GM12873 (cell line): ENCODE measurements around the gene ACVR1.

Experiments used
- CTCF ChIP-seq: IDR thresholded peaks from 2 replicates; pipeline ENCODE4 v1.5.1; 2012; ENCODE audit warnings: low read depth, mild to moderate bottlenecking, moderate library complexity, low read length, control low read depth; ENCODE audit not compliant: insufficient read depth; ENCODE audit errors: missing control alignments

Gene ACVR1

GRCh38 chr2:157769856-157770255 is 106.3 kb downstream of the ACVR1 start:
- no peak for TF ChIP-seq CTCF

- TF ChIP-seq CTCF = no peak
These were observed 111.7 kb downstream of the ACVR1 start for GRCh38 chr2:157764386-157764785.

- no peak for TF ChIP-seq CTCF
These were observed 114.6 kb downstream of the ACVR1 start for GRCh38 chr2:157761520-157761919.

- TF ChIP-seq CTCF = no peak
These were observed 115.2 kb downstream of the ACVR1 start for GRCh38 chr2:157760949-157761348.

DNA sequence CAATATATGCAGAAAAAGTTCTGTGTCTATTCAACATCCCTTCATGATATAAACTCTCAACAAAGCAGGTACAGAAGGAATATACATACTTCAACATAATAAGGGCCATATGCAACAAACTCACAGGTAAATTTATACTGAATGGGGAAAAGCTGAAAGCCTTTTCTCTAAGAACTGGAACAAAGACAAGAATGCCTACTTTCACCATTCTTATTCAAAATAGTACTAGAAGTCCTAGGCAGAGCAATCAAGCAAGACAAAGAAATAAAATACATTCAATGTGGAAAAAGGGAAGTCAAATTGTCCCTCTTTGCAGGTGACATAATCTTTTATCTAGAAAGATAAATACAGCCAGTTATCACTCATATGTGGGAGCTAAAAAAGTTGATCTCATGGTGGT is 116.3 kb downstream of the ACVR1 start:
- no peak for TF ChIP-seq CTCF

DNA sequence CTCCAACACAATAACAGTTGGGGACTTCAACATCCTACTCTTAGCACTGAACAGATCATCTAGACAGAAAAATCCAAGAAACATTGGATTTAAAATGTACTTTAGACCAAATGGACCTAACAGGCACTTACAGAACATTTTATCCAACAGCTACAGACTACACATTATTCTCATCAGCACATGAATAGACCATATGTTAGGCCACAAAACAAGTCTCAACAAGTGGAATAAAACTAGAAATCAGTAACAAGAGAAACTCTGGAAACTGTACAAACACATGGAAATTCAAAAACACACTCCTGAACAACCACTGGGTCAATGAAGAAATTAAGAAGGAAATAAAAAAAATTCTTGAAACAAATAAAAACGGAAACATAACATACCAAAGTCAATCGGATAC is 117.5 kb downstream of the ACVR1 start:
- TF ChIP-seq CTCF = no peak

GRCh38 chr2:157757500-157757899 is 118.6 kb downstream of the ACVR1 start:
- TF ChIP-seq CTCF = no peak
